ENCODE data around the gene NFKB1. TPM values are rescaled to one million over a fixed set of nuclear protein-coding genes. Genes with fewer than 3 reads are reported as not detected.

Gene NFKB1
- total RNA-seq, 3 donors from 2014 or later (not counting 1 experiment from before 2014, with no cell fraction given), result 144 to 235 (median 163) TPM

GRCh38 chr4:102574317-102574716 is 73.2 kb downstream of the NFKB1 start:
- no peaks in the 10 kb centered on the region for H3K27me3 Mint-ChIP-seq (ENCODE audit: low read depth in 2 of 2)
- 48% methylated on average over 2 of the region's 2 CpGs for WGBS (ENCODE audit: insufficient coverage)
- peaks cover 32% of the 10 kb centered on the region for H3K36me3 ChIP-seq (ENCODE audit: control insufficient read depth, insufficient read depth, low read length)
- H3K27ac ChIP-seq (ENCODE audit: low read length), result no peak overlapping the region
- H3K4me3 ChIP-seq (ENCODE audit: low read length), result no peak overlapping the region
- no peak for TF ChIP-seq CTCF (IDR thresholded peaks at IDR 0.05)
- peak in 1 of 3 donors; percentile 25 for ATAC-seq
- intact Hi-C loops (cut with micrococcal nuclease), result no loop called here
- peak overlapping the region; percentile 25 to 59 for H3K27ac Mint-ChIP-seq
- H3K4me1 ChIP-seq (ENCODE audit: control insufficient read depth, insufficient read depth, low read length), result peaks cover 7% of the 10 kb centered on the region
- DNase-seq, result no peak
- H3K9me3 ChIP-seq (ENCODE audit: control insufficient read depth, insufficient read depth, low read length), result no peaks in the 10 kb centered on the region
- peak overlapping the region; percentile 10 for H3K4me3 Mint-ChIP-seq
- no peaks in the 10 kb centered on the region for H3K9me3 Mint-ChIP-seq
- H3K4me1 Mint-ChIP-seq, result peaks cover 36 to 39% of the 10 kb centered on the region in 2 donors
- peaks cover 17% of the 10 kb centered on the region for H3K36me3 Mint-ChIP-seq
- H3K27me3 ChIP-seq (ENCODE audit: control insufficient read depth, insufficient read depth, low read length), result no peaks in the 10 kb centered on the region

GRCh38 chr4:102575369-102576129 is 74.4 kb downstream of the NFKB1 start:
- intact Hi-C loops (cut with micrococcal nuclease), result no loop called here
- no peaks in the 10 kb centered on the region for H3K27me3 Mint-ChIP-seq (ENCODE audit: low read depth in 2 of 2)
- H3K9me3 Mint-ChIP-seq, result no peaks in the 10 kb centered on the region
- 77% methylated on average over 4 of the region's 6 CpGs for WGBS (ENCODE audit: insufficient coverage)
- H3K27ac ChIP-seq (ENCODE audit: low read length), result no peak overlapping the region
- H3K27me3 ChIP-seq (ENCODE audit: control insufficient read depth, insufficient read depth, low read length), result no peaks in the 10 kb centered on the region
- no peak for DNase-seq
- H3K9me3 ChIP-seq (ENCODE audit: control insufficient read depth, insufficient read depth, low read length), result no peaks in the 10 kb centered on the region
- no peak for TF ChIP-seq CTCF (IDR thresholded peaks at IDR 0.05)
- H3K36me3 Mint-ChIP-seq, result peaks cover 12% of the 10 kb centered on the region
- peaks cover 7% of the 10 kb centered on the region for H3K4me1 ChIP-seq (ENCODE audit: control insufficient read depth, insufficient read depth, low read length)
- peaks cover 36 to 39% of the 10 kb centered on the region in 2 donors for H3K4me1 Mint-ChIP-seq
- no peak for ATAC-seq
- H3K4me3 Mint-ChIP-seq, result no peak overlapping the region
- peak overlapping the region in 1 of 2 donors; percentile 59 for H3K27ac Mint-ChIP-seq
- no peak overlapping the region for H3K4me3 ChIP-seq (ENCODE audit: low read length)
- peaks cover 41% of the 10 kb centered on the region for H3K36me3 ChIP-seq (ENCODE audit: control insufficient read depth, insufficient read depth, low read length)

GRCh38 chr4:102578270-102578669 is 77.1 kb downstream of the NFKB1 start:
- H3K27me3 Mint-ChIP-seq (ENCODE audit: low read depth in 2 of 2), result no peaks in the 10 kb centered on the region
- no peak for DNase-seq
- Histone ChIP-seq H3K27me3 (ENCODE audit: control insufficient read depth, insufficient read depth, low read length) (no peaks in the 10 kb centered on the region), H3K27ac (ENCODE audit: low read length) (no peak overlapping the region), H3K4me3 (ENCODE audit: low read length) (no peak overlapping the region), H3K4me1 (ENCODE audit: control insufficient read depth, insufficient read depth, low read length) (peaks cover 7% of the 10 kb centered on the region), H3K36me3 (ENCODE audit: control insufficient read depth, insufficient read depth, low read length) (peaks cover 65% of the 10 kb centered on the region), H3K9me3 (ENCODE audit: control insufficient read depth, insufficient read depth, low read length) (no peaks in the 10 kb centered on the region)
- WGBS (ENCODE audit: insufficient coverage), result 94% methylated on average over 3 of the region's 3 CpGs
- TF ChIP-seq CTCF (IDR thresholded peaks at IDR 0.05), result no peak
- no peak for ATAC-seq
- no peaks in the 10 kb centered on the region for H3K9me3 Mint-ChIP-seq
- peaks cover 10% of the 10 kb centered on the region for H3K36me3 Mint-ChIP-seq
- peaks cover 33 to 35% of the 10 kb centered on the region in 2 donors for H3K4me1 Mint-ChIP-seq
- intact Hi-C loops (cut with micrococcal nuclease), result no loop called here
- peak overlapping the region in 1 of 2 donors; percentile 5 for H3K27ac Mint-ChIP-seq
- no peak overlapping the region for H3K4me3 Mint-ChIP-seq

Measured in natural killer cell (primary cell).